Measurements from ENCODE around the gene ACP2.

DNA sequence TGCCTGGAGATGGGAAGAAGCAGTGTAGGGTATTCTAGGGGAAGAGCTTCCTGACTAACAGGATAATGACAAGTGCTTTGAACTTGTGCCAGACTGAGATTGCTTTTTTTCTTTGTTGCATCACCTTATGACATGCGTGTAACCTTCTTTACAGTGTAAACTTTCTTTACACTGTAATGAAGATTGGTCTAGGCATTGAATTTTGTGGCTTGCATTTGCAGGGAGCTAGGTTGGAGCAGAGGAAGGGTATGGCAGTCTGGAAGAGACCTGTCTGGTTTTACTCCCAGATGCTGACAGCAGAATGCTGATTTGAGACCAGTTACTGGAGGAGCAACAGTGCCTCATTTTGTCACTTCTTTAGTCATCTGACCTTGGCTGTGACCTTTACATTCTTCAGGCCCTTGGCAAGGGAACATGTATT, 28.2 kb downstream of the ACP2 start:
- TF ChIP-seq, protein P1, sequence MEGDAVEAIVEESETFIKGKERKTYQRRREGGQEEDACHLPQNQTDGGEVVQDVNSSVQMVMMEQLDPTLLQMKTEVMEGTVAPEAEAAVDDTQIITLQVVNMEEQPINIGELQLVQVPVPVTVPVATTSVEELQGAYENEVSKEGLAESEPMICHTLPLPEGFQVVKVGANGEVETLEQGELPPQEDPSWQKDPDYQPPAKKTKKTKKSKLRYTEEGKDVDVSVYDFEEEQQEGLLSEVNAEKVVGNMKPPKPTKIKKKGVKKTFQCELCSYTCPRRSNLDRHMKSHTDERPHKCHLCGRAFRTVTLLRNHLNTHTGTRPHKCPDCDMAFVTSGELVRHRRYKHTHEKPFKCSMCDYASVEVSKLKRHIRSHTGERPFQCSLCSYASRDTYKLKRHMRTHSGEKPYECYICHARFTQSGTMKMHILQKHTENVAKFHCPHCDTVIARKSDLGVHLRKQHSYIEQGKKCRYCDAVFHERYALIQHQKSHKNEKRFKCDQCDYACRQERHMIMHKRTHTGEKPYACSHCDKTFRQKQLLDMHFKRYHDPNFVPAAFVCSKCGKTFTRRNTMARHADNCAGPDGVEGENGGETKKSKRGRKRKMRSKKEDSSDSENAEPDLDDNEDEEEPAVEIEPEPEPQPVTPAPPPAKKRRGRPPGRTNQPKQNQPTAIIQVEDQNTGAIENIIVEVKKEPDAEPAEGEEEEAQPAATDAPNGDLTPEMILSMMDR (IDR thresholded peaks at IDR 0.05): no peak
- no peak for TF ChIP-seq POLR2A (IDR thresholded peaks at IDR 0.05)

Data from esophagus squamous epithelium (tissue), 4 donors.